Endometrium (tissue), 2 donors: ENCODE measurements around the gene DCAF12.
A peak's percentile ranks its signal among the peaks of the same experiment; 100 is the strongest.

Source experiments
- FAIRE-seq: peaks from 2 replicates; lab custom pipeline; 2012; peaks lifted over from hg19 to GRCh38; lab: Jason Lieb, UNC
- donor health status: control.
- donor health status: control.

The DCAF12 gene

DNA sequence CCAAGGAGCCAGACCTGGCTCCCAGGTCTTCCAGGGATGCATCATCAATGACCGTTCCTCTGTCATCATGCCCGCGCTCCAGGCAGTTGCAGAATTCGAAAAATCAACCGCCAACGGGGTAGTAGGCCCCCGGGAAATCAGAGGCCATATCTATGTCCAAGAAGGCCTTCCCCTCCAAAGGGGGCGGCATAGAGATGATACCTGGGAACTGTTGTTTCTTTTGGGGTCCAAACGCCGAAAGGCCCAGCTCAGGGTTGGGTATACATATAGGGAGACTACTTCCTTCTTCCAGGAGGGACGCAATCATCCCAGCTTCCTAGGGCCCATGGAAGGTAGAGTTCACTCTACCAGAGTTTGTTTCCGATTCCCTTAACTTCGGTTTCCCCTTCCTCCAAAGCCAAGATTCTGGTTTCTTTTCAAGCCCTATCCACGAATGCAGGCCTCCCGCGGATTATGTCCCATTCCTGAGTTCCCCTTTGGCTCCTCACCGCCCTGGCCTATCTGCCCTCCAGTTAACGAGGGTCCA is 754 bp downstream of the DCAF12 start:
- no peak for FAIRE-seq

DNA sequence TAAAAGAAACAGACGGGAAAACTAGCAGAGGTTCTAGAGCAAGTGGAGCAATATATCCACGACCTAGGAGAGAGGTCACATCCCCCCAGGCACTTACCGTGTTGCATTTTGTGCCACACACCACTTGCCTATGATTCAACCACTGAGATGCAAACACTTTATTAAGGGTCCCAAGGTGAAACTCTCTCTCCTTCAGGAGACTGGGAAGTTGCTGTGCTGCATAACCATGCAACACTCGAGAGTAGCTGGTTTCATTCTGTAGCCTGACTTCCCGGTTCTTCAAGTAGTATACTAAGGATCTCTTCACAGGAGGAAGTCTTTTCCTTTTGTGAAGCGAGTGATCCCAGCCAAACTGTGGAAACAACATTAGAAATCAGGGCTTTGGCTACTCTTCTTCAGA is 1.6 kb downstream of the DCAF12 start:
- FAIRE-seq, result no peak

DNA sequence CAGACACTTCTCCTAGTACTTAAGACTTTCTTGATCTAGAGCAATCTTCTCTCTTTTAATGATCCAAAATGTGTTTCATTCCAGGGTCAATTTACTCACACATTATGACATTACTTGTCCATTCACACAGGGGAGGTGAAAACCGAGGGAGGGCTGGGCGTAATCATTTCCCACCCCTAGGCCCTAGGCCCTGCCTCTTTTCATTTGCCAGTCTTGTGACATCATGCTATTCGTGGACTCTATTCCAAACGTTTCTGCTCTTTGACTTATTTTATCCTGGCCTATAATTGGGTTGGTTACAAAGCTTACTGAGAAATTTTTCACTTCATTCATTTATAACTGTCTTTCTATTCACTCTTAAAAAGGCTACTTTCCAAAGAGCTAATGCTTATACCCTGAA is 2.4 kb downstream of the DCAF12 start:
- no peak for FAIRE-seq

DNA sequence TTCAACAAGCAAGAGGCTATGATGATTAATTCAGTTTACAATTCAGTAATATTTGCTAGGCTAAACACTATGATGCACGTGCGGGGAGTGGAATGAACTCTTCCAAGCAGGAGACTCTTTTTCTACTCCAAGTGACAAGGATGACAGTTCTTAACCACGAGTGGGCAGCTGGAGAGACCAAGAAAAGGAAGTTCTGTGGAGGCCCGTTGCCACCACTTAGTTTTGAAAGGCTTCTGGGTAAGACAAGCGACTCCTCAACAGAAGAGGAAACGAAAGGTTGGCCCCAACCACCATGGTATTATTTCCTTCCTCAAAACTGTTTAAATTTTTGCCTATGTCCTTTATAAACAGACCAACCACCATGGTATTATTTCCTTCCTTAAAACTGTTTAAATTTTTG is 2.8 kb downstream of the DCAF12 start:
- FAIRE-seq, result no peak

DNA sequence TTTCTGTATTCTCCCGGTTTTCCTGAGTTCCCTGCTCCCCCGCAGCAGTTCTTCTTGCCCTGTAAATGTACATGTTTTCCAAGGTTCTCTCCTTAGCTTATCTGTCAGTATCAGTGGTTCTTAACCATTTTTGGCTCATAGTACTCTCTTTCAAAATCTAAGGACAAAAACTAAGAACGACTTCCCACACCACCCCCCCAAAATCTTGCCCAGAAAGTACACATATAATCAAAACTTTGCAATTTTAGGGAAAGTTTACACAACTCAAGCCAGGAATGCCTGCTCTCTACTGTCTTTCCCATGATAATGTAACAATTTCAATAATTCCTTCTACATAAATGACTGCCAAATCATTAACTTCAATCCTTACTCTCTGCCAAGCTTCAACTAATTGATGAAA is 4.5 kb downstream of the DCAF12 start:
- FAIRE-seq, result no peak

DNA sequence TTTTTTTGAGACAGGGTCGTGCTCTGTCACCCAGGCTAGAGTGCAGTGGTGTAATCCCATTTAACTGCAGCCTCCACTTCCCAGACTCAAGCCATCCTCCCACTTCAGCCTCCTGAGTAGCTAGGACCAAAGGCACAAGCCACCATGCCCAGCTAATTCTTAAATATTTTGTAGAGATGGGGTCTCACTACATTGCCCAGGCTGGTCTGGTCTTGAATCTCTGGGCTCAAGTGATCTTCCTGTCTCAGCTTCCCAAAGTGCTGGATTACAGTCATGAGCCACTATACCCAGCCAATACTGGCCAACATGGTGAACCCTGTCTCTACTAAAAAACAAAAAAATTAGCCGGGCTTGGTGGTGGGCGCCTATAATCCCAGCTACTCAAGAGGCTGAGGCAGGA is 6.8 kb downstream of the DCAF12 start:
- FAIRE-seq, result no peak

DNA sequence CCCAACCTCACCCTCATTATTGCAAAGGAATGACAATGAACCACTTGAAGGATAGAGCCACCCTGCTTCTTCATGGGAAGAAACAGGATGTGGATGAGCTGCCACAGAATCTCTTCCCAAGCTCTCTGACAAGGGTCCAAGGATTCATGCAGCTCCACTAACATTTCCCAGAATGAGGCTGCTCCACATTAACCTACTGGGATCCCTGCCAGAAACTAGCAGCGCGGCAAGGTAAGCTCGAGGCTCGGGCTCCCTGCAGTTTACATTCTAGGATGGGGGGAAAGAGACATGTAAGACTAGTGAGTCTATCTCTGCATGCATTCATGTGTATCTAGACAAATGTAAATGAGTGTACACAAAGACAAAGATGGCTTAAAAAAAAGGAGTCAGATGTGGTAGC is 12.1 kb downstream of the DCAF12 start:
- no peak for FAIRE-seq

DNA sequence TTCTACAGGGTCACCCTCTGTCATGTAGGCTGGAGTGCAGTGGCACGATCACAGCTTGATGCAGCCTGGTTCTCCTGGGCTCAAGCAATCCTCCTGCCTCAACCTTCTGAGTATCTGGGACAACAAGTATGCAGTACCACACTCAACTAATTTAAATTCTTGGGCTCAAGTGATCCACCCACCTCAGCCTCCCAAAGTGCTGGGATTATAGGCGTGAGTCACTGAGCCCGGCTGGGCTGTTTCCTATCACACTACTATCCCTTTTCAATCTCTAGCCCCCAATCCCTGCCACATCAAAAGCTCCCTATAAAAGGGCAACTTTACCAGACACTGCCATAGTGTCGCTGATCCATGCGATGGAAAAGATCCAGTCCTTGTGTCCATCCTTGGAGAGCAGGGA is 20.4 kb downstream of the DCAF12 start:
- no peak for FAIRE-seq

DNA sequence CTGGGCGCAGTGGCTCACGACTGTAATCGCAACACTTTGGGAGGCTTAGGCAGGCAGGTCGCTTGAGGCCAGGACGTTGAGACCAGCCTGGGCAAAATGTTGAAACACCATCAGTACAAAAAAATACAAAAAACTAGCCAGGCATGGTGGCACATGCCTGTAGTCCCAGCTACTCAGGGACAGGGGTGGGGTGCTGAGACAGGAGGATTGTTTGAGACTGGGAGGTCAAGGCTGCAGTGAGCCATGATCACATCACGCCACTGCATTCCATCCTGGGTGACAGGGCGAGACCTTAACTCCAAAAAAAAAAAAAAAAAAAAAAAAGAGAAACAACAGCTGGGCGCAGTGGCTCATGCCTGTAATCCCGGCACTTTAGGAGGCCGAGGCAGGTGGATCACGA is 23.7 kb downstream of the DCAF12 start:
- no peak for FAIRE-seq

DNA sequence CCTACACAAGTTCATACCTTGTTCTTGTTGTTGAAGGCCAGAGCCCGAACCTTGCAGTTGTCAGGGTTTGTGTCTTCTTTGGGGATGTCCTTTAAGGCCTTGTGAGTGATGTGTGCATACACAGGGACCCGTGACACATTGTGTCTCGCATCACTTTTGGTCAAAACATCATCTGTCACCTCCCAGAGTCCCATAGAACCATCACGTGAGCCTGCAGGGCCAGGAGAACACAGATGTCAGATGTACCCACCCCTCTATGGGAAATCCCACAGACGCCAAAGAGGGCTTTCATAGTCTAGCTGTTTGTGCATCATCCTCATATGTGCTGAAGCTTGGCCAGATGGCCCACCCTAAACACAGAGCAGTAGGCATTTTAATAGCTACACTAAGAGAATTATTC is 28.2 kb downstream of the DCAF12 start:
- no peak for FAIRE-seq

DNA sequence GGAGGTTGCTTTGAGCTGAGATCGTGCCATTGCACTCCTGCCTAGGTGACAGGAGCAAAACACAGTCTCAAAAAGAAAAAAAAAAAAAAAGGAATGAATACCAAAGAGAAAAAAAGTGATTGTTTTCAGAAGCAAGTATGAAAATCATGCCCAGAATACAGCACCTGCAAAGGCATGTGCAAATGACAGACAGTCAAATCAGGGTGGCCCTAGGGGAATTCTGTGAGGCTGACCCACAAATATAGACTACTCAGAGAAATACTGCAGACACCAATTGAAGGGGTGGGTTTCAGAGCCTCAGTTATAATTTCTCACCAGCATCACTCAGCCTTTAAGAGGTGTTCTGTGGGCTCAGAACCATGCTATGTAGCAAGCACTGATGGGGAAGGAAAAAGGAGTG is 28.6 kb downstream of the DCAF12 start:
- FAIRE-seq, result no peak

DNA sequence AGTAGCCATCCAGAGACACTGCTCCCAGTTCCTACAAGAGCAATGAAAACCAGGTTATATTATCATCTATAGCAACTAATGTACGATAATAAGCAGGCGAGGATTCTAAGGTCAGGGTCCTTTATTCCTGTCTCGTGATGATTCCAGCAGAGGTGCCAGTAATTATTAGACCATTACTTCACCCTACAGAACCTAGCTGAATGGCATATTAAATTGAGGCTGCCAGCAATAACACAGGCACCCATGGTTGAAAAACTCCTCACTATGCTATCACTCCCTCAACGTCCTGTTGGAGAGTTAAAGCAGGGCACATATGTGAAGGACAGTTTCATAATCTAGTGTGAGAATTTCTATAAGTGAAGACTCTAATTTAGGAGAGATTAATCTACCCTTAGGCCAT is 29.7 kb downstream of the DCAF12 start:
- FAIRE-seq, result no peak

DNA sequence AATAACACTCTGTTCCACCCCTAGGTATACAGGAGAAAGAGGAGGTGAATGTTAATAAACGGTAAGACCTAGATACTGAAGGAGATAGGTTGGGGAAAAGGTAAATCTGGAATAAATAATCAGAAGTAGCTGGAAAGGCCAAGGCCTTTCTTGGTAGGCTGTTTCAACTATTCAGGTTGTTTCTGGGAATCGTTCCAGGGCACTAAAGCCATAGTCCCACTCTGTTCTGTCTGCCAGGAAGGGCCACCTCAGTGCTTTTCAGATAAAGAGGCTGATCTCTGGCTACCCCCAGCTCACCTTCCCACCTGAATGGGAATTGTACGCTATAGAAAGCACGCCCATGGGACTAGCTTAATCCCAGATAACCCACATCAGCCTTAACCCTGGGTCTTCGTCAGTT is 32.9 kb downstream of the DCAF12 start:
- FAIRE-seq, result no peak

DNA sequence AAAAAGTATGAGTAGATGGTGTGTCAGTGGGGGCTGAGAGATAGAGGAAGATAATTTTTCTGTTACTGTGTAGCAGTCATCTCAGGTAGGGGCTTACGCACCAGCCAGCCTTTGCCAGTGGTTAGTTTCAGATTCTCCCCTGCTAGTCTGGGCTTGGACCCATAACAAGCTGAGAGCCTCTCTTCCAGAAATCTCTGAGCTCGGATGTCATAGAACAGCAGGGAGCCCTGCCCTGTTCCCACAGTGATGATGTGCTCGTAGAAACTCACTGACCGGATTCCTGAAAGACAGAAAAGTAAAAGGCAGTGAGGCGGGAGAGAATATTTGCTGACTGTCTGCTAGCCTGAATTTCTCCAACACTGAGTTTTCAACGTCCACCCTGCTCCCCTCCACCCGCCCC is 37.2 kb downstream of the DCAF12 start:
- FAIRE-seq, result no peak

DNA sequence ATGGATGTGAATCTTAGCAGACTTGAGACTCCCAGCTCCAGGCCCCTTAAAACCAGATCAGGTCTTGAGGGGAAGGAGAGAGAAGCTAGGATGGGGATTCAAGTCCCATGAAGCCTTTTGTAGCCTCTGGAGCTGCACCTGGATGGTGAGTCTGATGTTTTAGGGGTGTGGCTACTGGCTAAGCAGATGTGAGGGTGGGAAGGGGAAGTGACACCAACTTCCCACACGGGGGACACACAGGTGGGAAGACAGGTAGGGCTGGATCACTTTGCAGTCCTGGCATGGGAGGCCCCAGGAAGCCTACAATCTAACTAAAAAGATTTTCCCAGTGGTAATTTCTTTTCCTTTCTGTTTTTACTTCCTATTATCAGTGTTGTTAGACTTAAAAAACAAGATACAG is 39.1 kb downstream of the DCAF12 start:
- FAIRE-seq, result no peak

DNA sequence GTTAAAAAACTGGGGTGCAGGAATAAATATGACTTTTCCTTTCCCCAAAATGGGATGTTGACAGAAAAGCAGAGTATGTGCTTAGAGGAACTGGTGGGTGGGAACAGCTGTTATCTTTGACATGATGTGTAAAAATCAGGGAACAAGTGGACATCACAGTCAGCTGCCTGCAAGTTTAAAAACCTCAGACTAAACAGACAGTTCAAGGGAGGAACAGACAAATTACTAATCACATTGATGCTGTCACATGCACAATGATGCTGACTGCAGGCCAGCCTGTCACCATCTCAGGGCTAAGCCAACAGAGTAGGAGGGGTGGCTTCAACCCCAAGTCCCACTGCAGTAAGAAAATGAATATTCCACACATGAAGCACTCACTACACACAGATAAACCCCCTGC is 39.6 kb downstream of the DCAF12 start:
- FAIRE-seq, result no peak

DNA sequence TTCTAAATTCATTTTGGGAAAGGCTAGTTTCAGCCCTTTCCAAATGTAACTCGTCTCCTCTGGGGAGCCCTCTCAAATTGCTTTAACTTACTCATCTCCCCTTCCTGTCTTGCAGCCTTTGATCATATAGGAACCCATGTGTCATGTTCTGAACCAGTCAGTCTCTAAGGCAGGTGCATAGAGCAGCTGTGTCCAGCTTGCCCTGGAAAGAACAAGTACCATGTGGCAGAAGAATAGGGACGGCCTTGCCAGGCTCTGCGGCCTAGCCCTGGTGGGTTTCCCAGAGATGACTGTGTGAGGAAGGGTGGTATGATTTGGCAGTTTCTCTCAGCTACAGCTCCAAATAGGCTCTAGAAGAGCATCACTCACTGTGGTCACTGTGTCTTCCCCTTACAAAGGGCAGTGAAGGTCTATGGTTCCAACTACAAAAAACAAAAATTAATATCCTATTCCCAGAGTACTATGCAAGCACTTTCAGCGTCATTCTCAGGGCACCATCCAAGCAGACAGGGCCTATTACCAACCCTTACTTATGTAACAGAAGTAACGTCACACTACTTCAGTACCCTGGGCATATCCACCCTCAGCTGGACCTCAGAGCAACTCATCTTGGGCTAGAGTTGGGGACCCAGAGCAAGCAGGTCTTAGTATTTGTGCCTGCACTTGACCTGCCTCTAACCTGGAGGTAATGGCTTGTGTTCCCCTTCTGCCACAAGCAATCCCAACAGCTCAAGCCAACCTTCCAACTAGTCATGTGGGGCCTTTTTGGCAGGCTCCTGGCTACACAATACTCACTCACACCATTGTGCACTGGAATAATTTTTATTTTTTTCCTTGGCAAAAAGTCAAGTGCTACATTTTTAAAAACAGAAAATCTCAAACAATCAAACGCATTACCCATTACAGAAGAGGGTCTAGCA is 40.7 kb downstream of the DCAF12 start:
- no peak for FAIRE-seq

DNA sequence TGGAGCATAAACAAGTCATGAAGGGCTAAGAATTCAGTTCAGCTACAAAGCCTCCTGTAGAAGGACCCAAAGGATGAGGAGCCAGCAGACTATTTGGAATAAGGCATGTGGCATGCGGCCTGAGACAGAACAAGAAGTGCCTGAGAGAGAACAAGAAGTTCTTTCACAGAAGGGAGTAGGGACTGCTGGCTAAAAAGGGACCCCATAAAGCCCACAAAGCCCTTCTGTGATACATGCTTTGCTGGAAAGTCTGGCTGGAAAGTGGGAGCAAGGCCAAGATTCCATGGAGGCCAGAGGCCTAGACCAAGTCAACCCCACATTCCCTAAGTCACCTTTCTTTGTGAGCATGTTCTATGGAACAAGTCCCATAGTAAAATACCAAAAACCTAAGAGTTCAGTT is 41.9 kb downstream of the DCAF12 start:
- no peak for FAIRE-seq

DNA sequence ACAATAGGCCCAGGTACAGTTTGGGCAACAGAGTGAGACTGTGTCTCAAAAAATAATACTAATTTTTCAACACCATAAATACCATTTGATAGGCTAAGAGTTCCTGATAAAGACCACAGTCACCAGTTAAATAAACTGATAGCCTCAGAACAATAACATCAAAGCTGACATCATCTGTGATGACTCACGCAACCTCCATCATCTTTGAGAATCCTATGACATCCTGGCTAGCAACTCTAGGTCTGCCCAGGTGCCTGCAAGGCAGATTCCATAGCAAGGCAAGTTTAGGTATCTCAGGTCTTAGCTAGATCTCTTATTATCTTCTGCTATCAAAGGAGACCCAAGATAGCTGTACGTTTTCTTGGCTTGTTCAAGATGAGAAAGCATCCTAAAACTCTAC is 47.3 kb downstream of the DCAF12 start:
- FAIRE-seq, result no peak

DNA sequence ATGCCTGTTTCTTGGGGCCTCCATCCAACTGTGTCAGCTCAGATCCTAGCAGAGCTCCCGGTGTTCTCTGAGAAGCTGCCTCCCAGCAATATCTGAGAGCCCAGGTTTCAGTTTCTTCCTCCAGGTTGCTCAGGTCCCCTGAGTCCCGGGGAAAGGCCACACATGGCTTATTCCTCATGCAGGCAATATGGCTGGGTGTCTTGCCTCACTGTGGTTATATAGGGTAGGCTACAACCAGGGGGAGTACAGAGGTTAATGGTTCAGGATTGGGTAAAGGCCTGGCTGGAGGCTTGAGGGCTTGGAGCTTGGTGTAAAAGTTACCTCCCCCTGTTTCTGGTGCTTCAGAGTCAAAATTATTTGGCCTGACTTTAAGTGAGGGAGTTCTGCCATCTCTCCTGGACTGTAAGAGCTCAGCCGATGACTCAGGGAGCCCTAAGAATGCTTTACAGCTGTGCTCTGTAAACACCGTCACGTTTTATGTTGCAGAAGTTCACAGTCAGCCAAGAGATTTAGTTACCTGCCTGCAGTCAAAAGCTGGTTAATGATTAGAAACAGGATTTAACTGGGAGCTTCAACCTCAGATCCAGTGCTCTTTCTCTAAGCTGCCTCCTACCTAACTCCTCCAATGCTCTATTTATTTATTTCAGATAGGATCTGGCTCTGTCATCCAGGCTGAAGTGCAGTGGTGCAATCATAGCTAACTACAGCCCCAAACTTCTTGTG is 53.5 kb downstream of the DCAF12 start:
- FAIRE-seq, result no peak

DNA sequence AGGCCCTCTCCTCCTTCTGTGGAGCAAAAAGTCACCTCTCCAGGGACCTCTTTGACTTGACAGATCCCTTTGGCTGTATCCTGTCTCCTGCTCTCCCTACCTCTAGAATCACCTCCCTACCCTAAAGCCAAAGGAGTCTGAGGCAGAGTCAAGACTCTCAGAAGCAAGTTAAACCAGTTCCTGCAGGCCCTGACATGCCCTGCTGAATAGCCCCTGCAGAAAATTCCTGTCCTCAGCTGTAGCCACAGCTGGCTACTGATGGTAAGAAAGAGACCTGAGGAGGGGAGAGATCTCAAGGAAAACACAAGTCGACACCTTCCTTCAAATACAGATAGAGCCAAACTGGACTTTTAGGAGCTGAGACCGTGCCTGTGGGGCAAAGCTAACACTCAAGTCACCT is 54.1 kb downstream of the DCAF12 start:
- no peak for FAIRE-seq

DNA sequence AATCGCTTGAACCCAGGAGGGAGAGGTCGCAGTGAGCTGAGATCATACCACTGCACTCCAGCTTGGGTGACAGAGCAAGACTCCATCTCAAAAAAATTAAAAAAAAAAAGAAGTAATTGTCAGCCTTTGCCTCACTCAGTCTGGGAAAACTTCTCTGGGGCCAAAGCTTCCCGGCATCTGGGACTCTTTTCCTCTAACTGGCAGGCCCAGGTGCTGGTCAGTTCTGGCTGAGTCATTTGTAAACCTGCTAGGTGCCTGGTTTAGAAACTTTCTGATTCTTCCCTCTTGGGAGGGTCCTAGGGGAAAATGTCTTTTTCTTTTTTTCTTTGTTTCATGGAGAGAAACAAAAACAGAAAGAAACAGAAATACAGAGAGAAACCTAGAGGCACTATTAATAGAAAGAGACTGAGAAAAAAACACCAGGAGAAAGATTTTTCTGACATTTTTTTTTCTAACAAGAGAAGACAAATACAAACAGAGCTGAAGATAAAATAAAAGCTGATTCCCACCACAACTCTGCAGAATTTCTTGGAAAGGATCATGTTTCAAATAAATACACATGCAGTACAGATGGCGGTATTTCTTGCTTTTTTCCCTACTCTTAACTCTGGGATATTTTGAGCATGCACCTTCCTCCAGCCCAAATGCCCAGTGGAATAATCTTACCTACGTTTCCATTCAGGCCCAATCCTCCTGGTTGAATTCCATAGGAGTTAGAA is 55.7 kb downstream of the DCAF12 start:
- FAIRE-seq, result peak; percentile 78

DNA sequence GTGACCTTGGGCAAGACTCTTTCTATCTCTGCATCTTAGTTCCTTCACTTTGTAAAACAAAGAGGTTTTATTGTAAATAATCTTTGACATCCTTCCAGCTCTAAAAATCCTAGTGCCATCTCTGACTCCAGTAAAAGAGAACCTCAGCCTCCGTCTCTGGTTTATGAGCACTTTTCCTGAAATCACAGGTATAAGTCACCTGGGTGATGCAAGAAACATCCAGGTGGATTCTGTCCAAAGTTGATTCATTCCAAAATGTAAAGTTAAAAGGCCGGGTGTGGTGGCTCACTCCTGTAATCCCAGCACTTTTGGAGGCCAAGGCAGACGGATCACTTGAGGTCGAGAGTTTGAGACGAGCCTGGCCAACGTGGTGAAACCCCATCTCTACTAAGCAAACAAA is 56.7 kb downstream of the DCAF12 start:
- no peak for FAIRE-seq
